Suprapubic skin (tissue), 4 donors: ENCODE results near the gene SH2D3C. TPM values are rescaled to one million over a fixed set of nuclear protein-coding genes. Genes with fewer than 3 reads are reported as not detected.

Experiments
- DNase-seq, 2 donors: peaks; one replicate each; pipeline ENCODE4 v3.0.0-alpha.2; 2019; ENCODE audit warnings: low spot score in 2 of 2
- H3K27ac ChIP-seq: fragments of 200-600 bp; sonication (generic); one replicate; pipeline ENCODE4 v1.5.1; 2019
- H3K27me3 ChIP-seq: fragments of 200-600 bp; sonication (generic); one replicate; pipeline ENCODE4 v1.5.1; 2019
- H3K36me3 ChIP-seq: fragments of 200-600 bp; sonication (generic); one replicate; pipeline ENCODE4 v1.5.1; 2019
- H3K4me1 ChIP-seq: fragments of 200-600 bp; sonication (generic); one replicate; pipeline ENCODE4 v1.5.1; 2019
- H3K4me3 ChIP-seq: fragments of 200-600 bp; sonication (generic); one replicate; pipeline ENCODE4 v1.5.1; 2019; ENCODE audit warnings: mild to moderate bottlenecking
- H3K9me3 ChIP-seq: fragments of 200-600 bp; sonication (generic); one replicate; pipeline ENCODE4 v1.5.1; 2019
- CTCF ChIP-seq, 2 donors: fragments of 200-600 bp in 1 of 2; fragments of 450-650 bp in 1 of 2; sonication (generic) in 1 of 2; IDR thresholded peaks; one replicate each; pipeline ENCODE4 v1.5.1; 2016 to 2019; ENCODE audit warnings: antibody characterized with exemption in 2 of 2, mild to moderate bottlenecking in 1 of 2, moderate library complexity in 1 of 2
- EP300 ChIP-seq: sonication (generic); formaldehyde crosslinking; IDR thresholded peaks from one replicate; pipeline ENCODE4 v1.6.1; 2017; ENCODE audit warnings: antibody characterized with exemption
- POLR2A ChIP-seq, 2 donors: fragments of 450-650 bp; IDR thresholded peaks; one replicate each; pipeline ENCODE4 v1.6.1; 2017; ENCODE audit warnings: antibody characterized with exemption in 2 of 2, mild to moderate bottlenecking in 2 of 2, moderate library complexity in 2 of 2
- POLR2AphosphoS5 ChIP-seq, 3 donors: sonication (generic); formaldehyde crosslinking; IDR thresholded peaks; one replicate each; pipeline ENCODE4 v1.6.1; 2017; ENCODE audit warnings: antibody characterized with exemption in 3 of 3
- WGBS: methylation state at CpG from one replicate; pipeline ENCODE4 v1.1.5; 2018; 5-methylcytosine and 5-hydroxymethylcytosine counted together
- total RNA-seq, 4 donors: library from RNA; depleted of rRNA; stranded (reverse); fragments of >200 nt; gene quantifications; one replicate each; pipeline ENCODE4 v1.1.0, GENCODE V29; 2016

Gene SH2D3C
- total RNA-seq, 4 donors from 2014 or later, result 3.4 to 8.9 (median 6.1) TPM

- Histone ChIP-seq H3K36me3 (no peaks in the 10 kb centered on the region), H3K4me1 (peaks cover 20% of the 10 kb centered on the region), H3K9me3 (no peaks in the 10 kb centered on the region), H3K4me3 (no peak overlapping the region), H3K27me3 (no peaks in the 10 kb centered on the region), H3K27ac (no peak overlapping the region)
- DNase-seq, result no peak
- WGBS, result 89% methylated on average over 5 of the region's 5 CpGs
- TF ChIP-seq EP300, result no peak
- no peak for TF ChIP-seq POLR2AphosphoS5 (IDR thresholded peaks at IDR 0.05)
- TF ChIP-seq CTCF (IDR thresholded peaks at IDR 0.05), result no peak
- TF ChIP-seq POLR2A (IDR thresholded peaks at IDR 0.05), result no peak
Measured at GRCh38 chr9:127717766-127718165, 60.7 kb downstream of the SH2D3C start.

- TF ChIP-seq CTCF (IDR thresholded peaks at IDR 0.05), result no peak
- no peak for TF ChIP-seq EP300
- no peak for TF ChIP-seq POLR2A (IDR thresholded peaks at IDR 0.05)
- no peak for TF ChIP-seq POLR2AphosphoS5 (IDR thresholded peaks at IDR 0.05)
- H3K4me1 ChIP-seq, result peaks cover 20% of the 10 kb centered on the region
- H3K27ac ChIP-seq, result no peak overlapping the region
- WGBS, result 86% methylated on average over 2 of the region's 9 CpGs
- DNase-seq, result no peak
- H3K27me3 ChIP-seq, result no peaks in the 10 kb centered on the region
- H3K9me3 ChIP-seq, result no peaks in the 10 kb centered on the region
- peak overlapping the region; percentile 70 for H3K4me3 ChIP-seq
- H3K36me3 ChIP-seq, result no peaks in the 10 kb centered on the region
Measured at GRCh38 chr9:127716412-127716811, 62.1 kb downstream of the SH2D3C start.

GRCh38 chr9:127715470-127716337, 62.8 kb downstream of the SH2D3C start, which contains the start of the genes PTRH1 and TTC16:
PTRH1 (minus strand) TSS chr9:127715663; CDS start chr9:127715639, 24 bp downstream.
TTC16 (plus strand) TSS chr9:127716079; CDS start chr9:127716146, 67 bp downstream.
- Histone ChIP-seq H3K36me3 (no peaks in the 10 kb centered on the region), H3K4me1 (peaks cover 20% of the 10 kb centered on the region), H3K9me3 (no peaks in the 10 kb centered on the region), H3K27me3 (no peaks in the 10 kb centered on the region), H3K4me3 (peak within 1 kb of the TSS; percentile 70), H3K27ac (peak within 1 kb of the TSS; percentile 79)
- 5% methylated on average over 43 of the region's 65 CpGs for WGBS
- DNase-seq, result peak; percentile 99
- TF ChIP-seq EP300 (no peak), POLR2AphosphoS5 (IDR thresholded peaks at IDR 0.05) (peak in 2 of 3 donors; percentile 66 to 73), POLR2A (IDR thresholded peaks at IDR 0.05) (peak in 1 of 2 donors; percentile 52), CTCF (IDR thresholded peaks at IDR 0.05) (no peak)

GRCh38 chr9:127714951-127715469, 63.5 kb downstream of the SH2D3C start:
- Histone ChIP-seq H3K4me3 (peak overlapping the region; percentile 70), H3K36me3 (no peaks in the 10 kb centered on the region), H3K4me1 (peaks cover 20% of the 10 kb centered on the region), H3K27me3 (no peaks in the 10 kb centered on the region), H3K27ac (peak overlapping the region; percentile 79), H3K9me3 (no peaks in the 10 kb centered on the region)
- WGBS, result no CpG with 5 or more reads among the region's 44 CpGs
- no peak for DNase-seq
- TF ChIP-seq CTCF (IDR thresholded peaks at IDR 0.05) (no peak), POLR2A (IDR thresholded peaks at IDR 0.05) (no peak), EP300 (no peak), POLR2AphosphoS5 (IDR thresholded peaks at IDR 0.05) (no peak)
